RWPE1 (cell line): ENCODE measurements around the gene A1BG.

ENCODE experiments used
- CTCF ChIA-PET: fragments of 350-600 bp; sonication (Branson Sonifier 250); formaldehyde crosslinking; extraction: SDS; loops from one replicate; lab custom pipeline; 2021; lab: Yijun Ruan, JAX
- POLR2A ChIA-PET: fragments of 400-600 bp; formaldehyde crosslinking; extraction: SDS; loops from one replicate; lab custom pipeline; 2020; ENCODE audit warnings: antibody characterized with exemption; ENCODE audit not compliant: low non-redundant PET; lab: Yijun Ruan, JAX
- DNase-seq: peaks from one replicate; pipeline ENCODE4 v3.0.0; 2012; ENCODE audit warnings: low spot score
- H3K27ac ChIP-seq: fragments of 450-650 bp; 2 replicates; pipeline ENCODE4 v1.5.1; 2017
- TF ChIP-seq, protein P1 (sequence below): fragments of 450-650 bp; conservative IDR thresholded peaks from 2 replicates; pipeline ENCODE4 v1.5.1; 2017; ENCODE audit warnings: low read depth, mild to moderate bottlenecking

Gene A1BG

DNA sequence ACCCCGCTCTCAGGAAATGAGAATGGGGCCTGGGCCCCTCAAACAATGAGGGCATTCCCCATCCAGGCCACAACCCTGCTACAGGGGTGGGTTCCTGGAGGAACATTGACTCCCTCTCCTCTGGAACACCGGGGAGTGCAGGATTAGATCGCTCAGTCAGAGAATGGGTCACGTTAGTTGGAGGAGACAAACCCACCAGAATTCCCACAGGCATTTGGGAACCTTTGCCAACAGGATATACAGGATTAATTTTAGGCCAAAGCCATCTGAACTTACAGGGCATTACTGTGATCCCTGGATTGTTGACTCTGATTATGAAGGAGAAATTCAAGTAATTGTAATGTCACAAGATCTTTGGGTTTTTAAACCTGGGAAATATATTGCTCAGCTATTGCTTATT, 45.6 kb downstream of the A1BG start:
- TF ChIP-seq, protein P1, sequence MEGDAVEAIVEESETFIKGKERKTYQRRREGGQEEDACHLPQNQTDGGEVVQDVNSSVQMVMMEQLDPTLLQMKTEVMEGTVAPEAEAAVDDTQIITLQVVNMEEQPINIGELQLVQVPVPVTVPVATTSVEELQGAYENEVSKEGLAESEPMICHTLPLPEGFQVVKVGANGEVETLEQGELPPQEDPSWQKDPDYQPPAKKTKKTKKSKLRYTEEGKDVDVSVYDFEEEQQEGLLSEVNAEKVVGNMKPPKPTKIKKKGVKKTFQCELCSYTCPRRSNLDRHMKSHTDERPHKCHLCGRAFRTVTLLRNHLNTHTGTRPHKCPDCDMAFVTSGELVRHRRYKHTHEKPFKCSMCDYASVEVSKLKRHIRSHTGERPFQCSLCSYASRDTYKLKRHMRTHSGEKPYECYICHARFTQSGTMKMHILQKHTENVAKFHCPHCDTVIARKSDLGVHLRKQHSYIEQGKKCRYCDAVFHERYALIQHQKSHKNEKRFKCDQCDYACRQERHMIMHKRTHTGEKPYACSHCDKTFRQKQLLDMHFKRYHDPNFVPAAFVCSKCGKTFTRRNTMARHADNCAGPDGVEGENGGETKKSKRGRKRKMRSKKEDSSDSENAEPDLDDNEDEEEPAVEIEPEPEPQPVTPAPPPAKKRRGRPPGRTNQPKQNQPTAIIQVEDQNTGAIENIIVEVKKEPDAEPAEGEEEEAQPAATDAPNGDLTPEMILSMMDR = no peak
- ChIA-PET POLR2A (no interaction called here), CTCF (no interaction called here)
- no peak for DNase-seq
- no peak overlapping the region for H3K27ac ChIP-seq

DNA sequence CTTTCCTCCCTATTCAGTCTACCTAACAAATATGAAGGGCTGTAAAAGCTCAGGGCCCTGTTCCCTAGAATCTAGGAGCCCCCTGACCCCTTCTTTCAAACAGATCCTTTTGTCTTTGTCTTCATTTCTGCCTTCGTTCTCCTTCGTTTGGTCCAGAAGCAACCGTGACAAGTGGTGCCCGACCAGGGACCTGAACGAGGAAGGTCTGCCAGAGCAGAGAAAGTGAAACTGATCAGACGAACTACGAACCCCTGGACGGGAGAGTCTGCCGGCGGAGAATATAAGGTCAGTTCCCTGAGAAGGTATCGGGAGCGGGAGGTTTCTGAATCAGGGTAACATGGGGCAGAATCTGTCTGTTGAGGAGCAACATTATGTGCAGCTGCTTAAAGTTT, 47.4 kb downstream of the A1BG start:
- TF ChIP-seq, protein P1 = no peak
- no peak for DNase-seq
- CTCF ChIA-PET = no interaction called here
- H3K27ac ChIP-seq = peak overlapping the region; percentile 73
- POLR2A ChIA-PET = interaction anchor here (0.6 kb wide), 1 partner anchor 15 kb away, joined by 3 read pairs; no protein-coding TSS in a partner anchor

DNA sequence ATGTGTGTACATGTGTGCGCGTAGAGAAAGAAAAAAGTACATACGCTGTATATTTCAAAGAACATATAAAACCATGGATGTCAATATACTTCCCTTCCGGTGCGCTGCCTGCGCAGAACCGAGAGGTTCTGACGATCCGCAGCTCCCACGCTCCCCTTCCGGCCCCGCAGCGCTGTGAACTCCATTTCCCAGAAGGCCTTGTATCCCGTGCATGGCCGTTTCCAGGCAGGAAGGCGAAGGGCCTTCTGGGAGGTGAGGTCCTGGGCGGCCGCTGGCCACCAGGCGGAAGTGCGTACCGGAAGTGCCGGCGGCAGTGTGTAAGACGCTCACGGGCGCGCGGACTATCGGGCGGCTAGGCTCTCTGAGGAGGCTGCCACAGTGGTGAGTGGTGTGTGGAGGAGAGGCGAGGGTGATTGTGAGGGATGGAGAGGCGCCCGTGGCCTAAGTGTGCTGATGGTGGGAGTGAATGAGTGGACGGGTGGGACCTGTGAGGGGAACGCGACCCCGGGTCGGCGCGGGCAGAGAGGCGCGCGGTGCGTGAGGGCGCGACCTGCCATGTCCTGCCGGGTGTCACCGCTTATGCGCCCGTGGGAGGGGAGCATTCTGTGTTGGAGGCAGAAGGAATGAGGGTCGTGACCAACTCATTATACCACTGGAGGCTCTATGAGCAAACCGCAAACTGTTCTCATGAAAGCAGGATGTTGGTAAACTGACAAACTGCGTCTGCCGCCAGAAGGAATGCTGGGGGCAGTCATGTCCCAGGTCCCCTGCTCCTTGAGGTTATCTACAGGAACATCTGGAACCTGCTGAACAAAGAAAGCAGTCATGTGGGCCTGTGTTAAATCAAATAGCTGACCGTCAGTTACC, 48.0 kb downstream of the A1BG start, which contains the start of gene ERVK3-1:
TSS of gene ERVK3-1 (plus strand) at position 313 of the 867 bp plus-strand sequence. CDS start 6,792 bp downstream, outside the sequence.
- H3K27ac ChIP-seq = peak within 1 kb of the TSS; percentile 73
- ChIA-PET POLR2A (no interaction called here), CTCF (no interaction called here)
- peak; percentile 96 for DNase-seq
- TF ChIP-seq, protein P1 = no peak

DNA sequence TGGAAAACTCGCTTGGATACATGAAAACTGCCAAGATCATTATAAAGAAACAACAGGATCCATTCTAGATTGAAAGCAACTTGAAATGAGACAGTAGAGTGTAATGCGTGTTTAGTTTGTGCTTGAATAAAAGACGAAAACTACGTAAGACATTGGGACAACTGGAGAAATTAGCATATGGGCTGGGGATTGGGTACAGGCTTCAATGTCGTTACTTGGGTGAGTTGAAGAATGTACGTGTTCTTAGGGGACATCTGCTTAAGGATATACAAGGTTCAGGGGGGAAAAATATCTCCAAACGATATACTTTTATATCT, 48.6 kb downstream of the A1BG start:
- TF ChIP-seq, protein P1 = no peak
- CTCF ChIA-PET = no interaction called here
- DNase-seq = no peak
- H3K27ac ChIP-seq = peak overlapping the region; percentile 73
- POLR2A ChIA-PET = no interaction called here

DNA sequence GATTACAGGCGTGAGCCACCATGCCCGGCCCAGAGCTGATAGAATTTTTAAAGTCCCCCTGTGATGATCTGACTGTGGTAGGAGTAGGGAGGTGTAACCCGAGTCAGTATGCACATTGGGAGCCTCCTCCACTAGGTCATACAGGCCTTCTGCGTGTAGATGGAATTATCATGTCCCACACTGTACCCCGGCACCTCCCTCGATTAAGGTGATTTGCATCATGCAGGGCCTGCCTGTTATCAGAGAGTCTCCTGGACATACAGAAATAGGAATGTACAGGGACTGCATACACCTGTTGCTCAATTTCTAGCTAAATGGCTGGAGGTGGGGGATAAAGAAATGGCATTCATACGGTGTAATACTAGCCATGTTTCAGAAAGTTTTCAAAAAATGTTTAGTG, 49.0 kb downstream of the A1BG start:
- ChIA-PET POLR2A (no interaction called here), CTCF (no interaction called here)
- H3K27ac ChIP-seq = no peak overlapping the region
- TF ChIP-seq, protein P1 = no peak
- DNase-seq = no peak

DNA sequence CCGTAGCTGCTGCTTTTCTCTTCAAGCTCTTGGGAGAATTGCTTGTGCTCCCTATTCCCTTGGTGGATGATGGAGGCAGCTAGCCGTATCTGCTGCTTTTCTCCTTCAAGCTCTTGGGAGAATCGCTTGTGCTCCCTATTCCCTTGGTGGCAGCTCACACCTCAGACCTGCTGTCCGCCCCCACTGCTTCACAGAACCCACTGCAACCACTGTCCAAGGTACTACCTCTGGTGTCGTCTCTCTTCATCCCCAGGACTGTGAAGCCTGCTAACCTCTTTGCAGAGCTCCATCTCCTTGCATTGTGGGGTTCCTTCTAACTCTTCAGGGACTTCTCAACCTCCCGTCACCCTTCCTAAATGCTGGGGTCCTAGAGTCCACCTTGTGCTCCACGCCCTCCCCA, 52.7 kb downstream of the A1BG start:
- CTCF ChIA-PET = no interaction called here
- no peak overlapping the region for H3K27ac ChIP-seq
- no peak for DNase-seq
- TF ChIP-seq, protein P1 = no peak
- POLR2A ChIA-PET = no interaction called here
